ENCODE data around the gene AMMECR1L. TPM values are rescaled to one million over a fixed set of nuclear protein-coding genes. Genes with fewer than 3 reads are reported as not detected.
A peak's percentile ranks its signal among the peaks of the same experiment; 100 is the strongest.
"Not testable (repeated sequence)": the region's sequence is repeated elsewhere in the genome, so short reads cannot be mapped to it uniquely, and the experiment has no call there.

AMMECR1L gene
- total RNA-seq, 1 donor from 2014 or later: 6.4 TPM

GRCh38 chr2:127843677-127844076 is 42.1 kb downstream of the AMMECR1L start:
- ATAC-seq (no peak), DNase-seq (ENCODE audit: low spot score) (no peak)

GRCh38 chr2:127841466-127842178 is 44.1 kb downstream of the AMMECR1L start:
- ATAC-seq (no peak), DNase-seq (ENCODE audit: low spot score) (no peak)

- DNase-seq (ENCODE audit: low spot score) (no peak), ATAC-seq (no peak)
Observed at GRCh38 chr2:127840893-127841292, 44.9 kb downstream of the AMMECR1L start.

- no peak for ATAC-seq
Observed at GRCh38 chr2:127834951-127835350, 50.8 kb downstream of the AMMECR1L start.

GRCh38 chr2:127829845-127830246 is 55.9 kb downstream of the AMMECR1L start:
- DNase-seq (ENCODE audit: low spot score) (no peak), ATAC-seq (no peak)

More at GRCh38 chr2:127834951-127835350, 50.8 kb downstream of the AMMECR1L start:
- DNase-seq (ENCODE audit: low spot score): no peak

- ATAC-seq; DNase-seq (ENCODE audit: low spot score): not testable (repeated sequence)
Observed at GRCh38 chr2:127826708-127827107, 59.0 kb downstream of the AMMECR1L start.

- DNase-seq (ENCODE audit: low spot score) (no peak), ATAC-seq (no peak)
Observed at GRCh38 chr2:127826047-127826446, 59.7 kb downstream of the AMMECR1L start.

GRCh38 chr2:127820080-127820668 is 65.6 kb downstream of the AMMECR1L start:
- ATAC-seq (peak; percentile 34), DNase-seq (ENCODE audit: low spot score) (no peak)

DNA sequence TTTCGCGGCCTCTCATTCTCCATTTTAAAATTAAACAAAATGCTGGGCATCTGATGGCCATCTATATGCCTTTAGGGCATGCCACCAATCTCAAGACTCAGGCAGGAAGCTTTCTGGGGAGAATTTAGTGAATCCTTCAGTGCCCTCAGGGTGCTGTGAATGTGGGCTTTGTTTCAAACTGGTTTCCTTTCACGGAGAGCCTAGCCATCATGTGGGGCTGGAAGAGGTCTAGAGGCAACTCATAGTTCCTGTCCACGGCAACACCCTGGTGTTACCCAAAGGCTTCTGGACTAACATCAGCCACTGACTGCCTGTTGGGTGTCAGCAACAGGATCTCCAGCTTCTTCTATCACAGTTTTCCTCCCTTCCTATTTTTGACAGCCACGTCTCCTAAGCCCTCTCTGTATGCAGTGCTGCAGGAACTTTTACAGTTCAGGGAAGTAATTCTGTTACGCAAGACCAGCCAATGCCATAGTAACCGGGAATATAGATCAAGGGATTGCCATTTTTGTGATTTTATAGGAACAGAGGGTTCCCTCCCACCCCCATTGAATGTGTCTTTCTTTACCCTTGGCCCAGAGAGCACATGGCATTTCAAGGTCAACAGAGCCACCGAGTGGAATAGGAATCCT is 66.8 kb downstream of the AMMECR1L start:
- ATAC-seq: no peak
- DNase-seq (ENCODE audit: low spot score): no peak

GRCh38 chr2:127818241-127818640 is 67.5 kb downstream of the AMMECR1L start:
- DNase-seq (ENCODE audit: low spot score): no peak
- ATAC-seq: no peak

GRCh38 chr2:127814677-127815076 is 71.1 kb downstream of the AMMECR1L start:
- DNase-seq (ENCODE audit: low spot score) (no peak), ATAC-seq (peak; percentile 32)

DNA sequence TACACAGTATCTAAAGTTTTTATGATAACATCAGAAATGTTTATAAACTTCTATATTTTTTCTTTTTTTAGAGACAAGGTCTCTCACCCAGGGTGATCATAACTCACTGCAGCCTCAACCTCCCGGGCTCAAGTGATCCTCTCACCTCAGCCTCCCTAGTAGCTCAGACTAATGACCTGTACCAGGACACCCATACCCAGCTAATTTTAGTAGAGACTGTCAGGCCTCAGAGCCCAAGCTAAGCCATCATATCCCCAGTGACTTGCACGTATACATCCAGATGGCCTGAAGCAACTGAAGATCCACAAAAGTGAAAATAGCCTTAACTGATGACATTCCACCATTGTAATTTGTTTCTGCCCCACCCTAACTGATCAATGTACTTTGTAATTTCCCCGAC is 73.3 kb downstream of the AMMECR1L start:
- ATAC-seq; DNase-seq (ENCODE audit: low spot score): not testable (repeated sequence)

Other genes with a start within 250 kb of the AMMECR1L start
- gene GPR17, start 239.8 kb downstream of the AMMECR1L start, total RNA-seq: not detected
- gene LIMS2, start 210.4 kb downstream of the AMMECR1L start, total RNA-seq: 31.0 TPM
- gene SFT2D3, start 184.5 kb downstream of the AMMECR1L start, total RNA-seq: 3.7 TPM
- gene WDR33, start 74.8 kb downstream of the AMMECR1L start, total RNA-seq: 28.8 TPM
- 15.3 TPM for gene POLR2D, start 27.8 kb downstream of the AMMECR1L start, total RNA-seq
- gene SAP130, start 142.1 kb upstream of the AMMECR1L start, total RNA-seq: 12.3 TPM
- gene UGGT1, start 205.2 kb upstream of the AMMECR1L start, total RNA-seq: 33.0 TPM

Measured in left lobe of liver (tissue), 2 donors.